GM23248 (cell line): Measurements from ENCODE around the gene AARS2. TPM values are rescaled to one million over a fixed set of nuclear protein-coding genes. Genes with fewer than 3 reads are reported as not detected.

ENCODE experiments used
- DNase-seq: peaks from one replicate; pipeline ENCODE4 v3.0.0-alpha.2; 2015
- H2AFZ ChIP-seq: fragments of 200-600 bp; sonication (generic); 2 replicates; pipeline ENCODE4 v1.6.1; 2016; ENCODE audit warnings: antibody characterized with exemption
- H3F3A ChIP-seq: fragments of 200-600 bp; sonication (generic); 2 replicates; pipeline ENCODE4 v1.6.1; 2016; ENCODE audit warnings: mild to moderate bottlenecking, antibody characterized with exemption, mixed run types; ENCODE audit not compliant: insufficient read depth
- H3K27ac ChIP-seq: fragments of 200-600 bp; sonication (generic); 2 replicates; pipeline ENCODE4 v1.5.1; 2016; ENCODE audit warnings: mild to moderate bottlenecking
- H3K27me3 ChIP-seq: fragments of 200-600 bp; sonication (generic); replicated peaks from 2 replicates; pipeline ENCODE4 v1.6.1; 2016; ENCODE audit warnings: mild to moderate bottlenecking; ENCODE audit not compliant: insufficient read depth
- H3K36me3 ChIP-seq: fragments of 200-600 bp; sonication (generic); 2 replicates; pipeline ENCODE4 v1.6.1; 2016; ENCODE audit warnings: low read depth, mild to moderate bottlenecking
- H3K4me1 ChIP-seq: fragments of 200-600 bp; sonication (generic); 2 replicates; pipeline ENCODE4 v1.6.1; 2016; ENCODE audit warnings: mild to moderate bottlenecking; ENCODE audit not compliant: insufficient read depth
- H3K4me2 ChIP-seq: fragments of 200-600 bp; sonication (generic); one replicate; pipeline ENCODE4 v1.6.1; 2016; ENCODE audit warnings: mild to moderate bottlenecking; ENCODE audit not compliant: unreplicated experiment
- H3K4me3 ChIP-seq: fragments of 200-600 bp; sonication (generic); 2 replicates; pipeline ENCODE4 v1.5.1; 2016; ENCODE audit warnings: mild to moderate bottlenecking
- H3K79me2 ChIP-seq: fragments of 200-600 bp; sonication (generic); 2 replicates; pipeline ENCODE4 v1.6.1; 2016; ENCODE audit warnings: mild to moderate bottlenecking; ENCODE audit not compliant: insufficient read depth
- H3K9ac ChIP-seq: fragments of 200-600 bp; sonication (generic); 2 replicates; pipeline ENCODE4 v1.6.1; 2016; ENCODE audit warnings: mild to moderate bottlenecking
- H3K9me2 ChIP-seq: fragments of 200-600 bp; sonication (generic); 2 replicates; pipeline ENCODE4 v1.6.1; 2016; ENCODE audit warnings: mixed run types, mild to moderate bottlenecking, moderate library complexity; ENCODE audit not compliant: insufficient read depth
- H3K9me3 ChIP-seq: fragments of 200-600 bp; sonication (generic); one replicate; pipeline ENCODE4 v1.6.1; 2017; ENCODE audit warnings: low read depth
- H4K20me1 ChIP-seq: fragments of 200-600 bp; sonication (generic); 2 replicates; pipeline ENCODE4 v1.6.0; 2016; ENCODE audit not compliant: insufficient read depth
- EZH2 ChIP-seq: fragments of 200-600 bp; sonication (generic); IDR thresholded peaks from 2 replicates; pipeline ENCODE4 v1.6.1; 2018; ENCODE audit warnings: antibody characterized with exemption, mild to moderate bottlenecking; ENCODE audit not compliant: insufficient read depth, poor library complexity, severe bottlenecking
- EZH2phosphoT487 ChIP-seq: fragments of 200-600 bp; sonication (generic); IDR thresholded peaks from 2 replicates; pipeline ENCODE4 v1.6.1; 2018; ENCODE audit warnings: antibody characterized with exemption, moderate library complexity, mild to moderate bottlenecking, low read depth; ENCODE audit not compliant: insufficient read depth
- WGBS, 2 experiments: methylation state at CpG; one replicate each; pipeline ENCODE4 v1.1.6; 2015 to 2017; ENCODE audit warnings: low lambda C conversion rate in 2 of 2, low coverage in 1 of 2; ENCODE audit errors: missing lambda C conversion rate in 2 of 2; 5-methylcytosine and 5-hydroxymethylcytosine counted together
- in situ Hi-C: fragments of 300-500 bp; cut with MboI; formaldehyde crosslinking; loops from 2 replicates; pipeline ENCODE4 v1.15.0; 2020
- polyA plus RNA-seq: library from polyadenylated mRNA; unstranded; fragments of >200 nt; fragmentation: Nextera tagmentation; extraction: Ambion mirVana; gene quantifications from 2 replicates; pipeline ENCODE4 v1.2.1, GENCODE V29; 2016
- total RNA-seq: library from RNA; depleted of rRNA; stranded (reverse); fragments of >200 nt; shearing (Covaris generic); gene quantifications from 2 replicates; pipeline ENCODE4 v1.2.3, GENCODE V29; 2014; rRNA removed

Gene AARS2
- total RNA-seq (14.4 and 14.7 TPM in 2 replicates), polyA plus RNA-seq (5.3 and 6.0 TPM in 2 replicates)

GRCh38 chr6:44312901-44313788, at the start of gene AARS2:
Gene AARS2, minus strand, starts transcription at chr6:44313347. Its CDS starts 24 bp downstream, at chr6:44313323.
- peak within 1 kb of the TSS; percentile 85 for H3K4me3 ChIP-seq
- no peaks in the 10 kb centered on the region for H3K9me3 ChIP-seq
- H3K4me2 ChIP-seq: peak within 1 kb of the TSS; percentile 77
- WGBS, 2 experiments: 1 to 2% methylated on average over 52 of the region's 52 CpGs
- H3K9ac ChIP-seq: peak within 1 kb of the TSS; percentile 93
- peaks cover 15% of the 10 kb centered on the region for H3K4me1 ChIP-seq
- peaks cover 17% of the 10 kb centered on the region for H3F3A ChIP-seq
- H3K36me3 ChIP-seq: peaks cover 12% of the 10 kb centered on the region; the same call in 1 of the 2 replicates
- no peaks in the 10 kb centered on the region for H3K9me2 ChIP-seq
- TF ChIP-seq EZH2phosphoT487: no peak
- no peak for TF ChIP-seq EZH2
- in situ Hi-C loops: no loop called here
- H4K20me1 ChIP-seq: no peaks in the 10 kb centered on the region
- DNase-seq: peak; percentile 88
- H3K79me2 ChIP-seq: peaks cover 9% of the 10 kb centered on the region; the same call in 1 of the 2 replicates
- H3K27ac ChIP-seq: peak within 1 kb of the TSS; percentile 57
- peaks cover 5% of the 10 kb centered on the region; the same call in 1 of the 2 replicates for H3K27me3 ChIP-seq
- peak within 1 kb of the TSS; percentile 89 for H2AFZ ChIP-seq

GRCh38 chr6:44361947-44362346, 48.8 kb upstream of the AARS2 start:
- in situ Hi-C loops: no loop called here
- H3K9ac ChIP-seq: no peak overlapping the region
- no peaks in the 10 kb centered on the region for H3K9me3 ChIP-seq
- H3K27ac ChIP-seq: no peak overlapping the region
- no peak for DNase-seq
- H3K36me3 ChIP-seq: no peaks in the 10 kb centered on the region
- WGBS, 2 experiments: 49 to 54% methylated on average over 6 of the region's 6 CpGs
- peaks cover 13% of the 10 kb centered on the region for H3K27me3 ChIP-seq
- H3K4me2 ChIP-seq: no peak overlapping the region
- H3K4me1 ChIP-seq: no peaks in the 10 kb centered on the region
- H3K79me2 ChIP-seq: no peaks in the 10 kb centered on the region
- no peak for TF ChIP-seq EZH2phosphoT487
- TF ChIP-seq EZH2: no peak
- H3K9me2 ChIP-seq: no peaks in the 10 kb centered on the region
- H3F3A ChIP-seq: no peaks in the 10 kb centered on the region
- no peak overlapping the region for H2AFZ ChIP-seq
- H3K4me3 ChIP-seq: no peak overlapping the region
- no peaks in the 10 kb centered on the region for H4K20me1 ChIP-seq

- H3K79me2 ChIP-seq: no peaks in the 10 kb centered on the region
- H3F3A ChIP-seq: no peaks in the 10 kb centered on the region
- no peak overlapping the region for H3K4me3 ChIP-seq
- no peaks in the 10 kb centered on the region for H3K36me3 ChIP-seq
- H3K4me1 ChIP-seq: no peaks in the 10 kb centered on the region
- no peak overlapping the region for H2AFZ ChIP-seq
- H3K9me2 ChIP-seq: no peaks in the 10 kb centered on the region
- no peaks in the 10 kb centered on the region for H4K20me1 ChIP-seq
- H3K4me2 ChIP-seq: no peak overlapping the region
- in situ Hi-C loops: no loop called here
- no peak overlapping the region for H3K27ac ChIP-seq
- H3K27me3 ChIP-seq: peaks cover 13% of the 10 kb centered on the region
- DNase-seq: no peak
- TF ChIP-seq EZH2 (no peak), EZH2phosphoT487 (no peak)
- no peak overlapping the region for H3K9ac ChIP-seq
- WGBS, 2 experiments: 27 to 35% methylated on average over 3 of the region's 3 CpGs
- no peaks in the 10 kb centered on the region for H3K9me3 ChIP-seq
These were observed 46.8 kb upstream of the AARS2 start for GRCh38 chr6:44359973-44360372.

GRCh38 chr6:44356487-44356886, 43.3 kb upstream of the AARS2 start:
- TF ChIP-seq EZH2phosphoT487 (no peak), EZH2 (no peak)
- H3K4me3 ChIP-seq: no peak overlapping the region
- in situ Hi-C loops: no loop called here

More at GRCh38 chr6:44356487-44356886, 43.3 kb upstream of the AARS2 start:
- H3K9me2 ChIP-seq: no peaks in the 10 kb centered on the region
- 0 out of 2 replicates have a peak, but pooled peaks cover 2% of the 10 kb centered on the region for H3F3A ChIP-seq
- no peaks in the 10 kb centered on the region for H4K20me1 ChIP-seq
- H3K9me3 ChIP-seq: no peaks in the 10 kb centered on the region
- H3K36me3 ChIP-seq: no peaks in the 10 kb centered on the region
- no peak overlapping the region for H3K4me2 ChIP-seq
- H3K4me1 ChIP-seq: no peaks in the 10 kb centered on the region
- no peak for DNase-seq
- 24 to 25% methylated on average over 1 of the region's 1 CpG for WGBS, 2 experiments
- no peak overlapping the region for H3K27ac ChIP-seq
- H3K27me3 ChIP-seq: peaks cover 6% of the 10 kb centered on the region
- H3K9ac ChIP-seq: no peak overlapping the region
- no peak overlapping the region for H2AFZ ChIP-seq
- H3K79me2 ChIP-seq: no peaks in the 10 kb centered on the region
